ENCODE measurements around the gene DCLK2. TPM values are rescaled to one million over a fixed set of nuclear protein-coding genes. Genes with fewer than 3 reads are reported as not detected.

Gene DCLK2
- 1 to 10 TPM in 2 of 6 experiments, under 1 TPM in 4; 0.35 to 1.8 (median 0.68) TPM for total RNA-seq
- long read RNA-seq = 0 reads

DNA sequence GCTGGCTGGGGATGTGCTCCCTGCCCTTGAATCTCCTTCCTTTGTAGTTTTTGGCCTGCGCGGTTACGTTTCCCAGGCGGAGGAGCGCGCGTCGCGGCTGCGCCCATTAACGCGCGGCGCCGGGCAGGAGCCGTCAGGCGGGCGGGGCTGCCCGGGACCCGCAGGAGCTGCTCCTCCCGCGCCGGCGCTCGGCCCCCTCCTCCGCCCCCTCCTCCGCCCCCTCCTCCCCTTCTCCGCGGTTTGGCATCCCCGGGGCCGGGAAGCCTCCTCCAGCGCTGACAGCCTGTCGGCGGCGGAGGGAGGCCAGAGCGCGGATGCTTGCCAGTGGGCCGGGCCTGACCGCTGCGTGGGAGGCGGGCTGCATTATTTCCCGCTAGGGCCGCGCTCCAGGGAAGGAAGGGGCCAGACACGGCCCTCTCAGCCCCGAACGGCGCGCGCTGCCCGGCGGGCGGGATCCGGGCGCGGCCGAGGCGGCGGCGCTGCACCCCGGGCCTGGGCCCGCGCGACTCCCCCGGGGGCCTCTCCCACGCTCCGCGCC is at the start of gene DCLK2:
TSS of gene DCLK2 (plus strand) at position 405 of the 538 bp plus-strand sequence. CDS start 583 bp downstream, outside the sequence.
- H3K9me3 ChIP-seq = no peaks in the 10 kb centered on the region
- no CpG with 5 or more reads among the region's 68 CpGs for WGBS (ENCODE audit: insufficient coverage, low coverage, low lambda C conversion rate, missing lambda C conversion rate)
- ATAC-seq = peak; percentile 76 to 88 (median 80)
- H3K4me1 ChIP-seq = no peaks in the 10 kb centered on the region
- intact Hi-C loops (cut with DNase I) = no loop called here
- DNase-seq = peak; percentile 59 to 73 (median 69)
- peak within 1 kb of the TSS in 2 of 3 donors; percentile 30 to 62 for H3K27ac ChIP-seq
- peak within 1 kb of the TSS; percentile 45 to 57 (median 55) for H3K4me3 ChIP-seq
- TF ChIP-seq, protein P1, sequence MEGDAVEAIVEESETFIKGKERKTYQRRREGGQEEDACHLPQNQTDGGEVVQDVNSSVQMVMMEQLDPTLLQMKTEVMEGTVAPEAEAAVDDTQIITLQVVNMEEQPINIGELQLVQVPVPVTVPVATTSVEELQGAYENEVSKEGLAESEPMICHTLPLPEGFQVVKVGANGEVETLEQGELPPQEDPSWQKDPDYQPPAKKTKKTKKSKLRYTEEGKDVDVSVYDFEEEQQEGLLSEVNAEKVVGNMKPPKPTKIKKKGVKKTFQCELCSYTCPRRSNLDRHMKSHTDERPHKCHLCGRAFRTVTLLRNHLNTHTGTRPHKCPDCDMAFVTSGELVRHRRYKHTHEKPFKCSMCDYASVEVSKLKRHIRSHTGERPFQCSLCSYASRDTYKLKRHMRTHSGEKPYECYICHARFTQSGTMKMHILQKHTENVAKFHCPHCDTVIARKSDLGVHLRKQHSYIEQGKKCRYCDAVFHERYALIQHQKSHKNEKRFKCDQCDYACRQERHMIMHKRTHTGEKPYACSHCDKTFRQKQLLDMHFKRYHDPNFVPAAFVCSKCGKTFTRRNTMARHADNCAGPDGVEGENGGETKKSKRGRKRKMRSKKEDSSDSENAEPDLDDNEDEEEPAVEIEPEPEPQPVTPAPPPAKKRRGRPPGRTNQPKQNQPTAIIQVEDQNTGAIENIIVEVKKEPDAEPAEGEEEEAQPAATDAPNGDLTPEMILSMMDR (IDR thresholded peaks at IDR 0.05) = no peak
- no peak for TF ChIP-seq POLR2A (IDR thresholded peaks at IDR 0.05)
- H3K27me3 ChIP-seq = peaks cover 0 to 6% of the 10 kb centered on the region in 2 donors
- no peaks in the 10 kb centered on the region for H3K36me3 ChIP-seq

DNA sequence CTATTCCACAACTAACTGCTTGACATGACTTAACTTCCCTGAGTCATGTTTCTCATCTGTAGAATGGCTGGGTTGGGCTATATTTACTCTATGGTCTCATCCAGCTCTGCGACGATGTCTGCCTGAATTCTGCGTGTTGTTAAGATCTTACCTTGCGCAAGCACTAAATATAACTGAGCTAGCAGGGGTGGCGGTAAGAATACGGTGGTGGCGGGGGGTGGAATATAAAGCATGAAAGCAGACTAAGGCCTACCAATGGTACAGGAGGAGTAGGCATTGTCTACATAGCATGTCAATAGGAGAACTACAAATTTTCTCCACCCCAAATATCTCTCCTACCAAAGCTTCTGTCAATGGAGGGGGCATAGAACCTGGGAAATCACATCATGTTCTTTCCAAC is 45.7 kb upstream of the DCLK2 start:
- ATAC-seq (no peak), DNase-seq (no peak)
- no peak overlapping the region for H3K4me3 ChIP-seq
- H3K9me3 ChIP-seq = no peaks in the 10 kb centered on the region
- no peak overlapping the region for H3K27ac ChIP-seq
- H3K27me3 ChIP-seq = no peaks in the 10 kb centered on the region
- intact Hi-C loops (cut with DNase I) = no loop called here
- H3K4me1 ChIP-seq = no peaks in the 10 kb centered on the region
- no peak for TF ChIP-seq POLR2A (IDR thresholded peaks at IDR 0.05)
- TF ChIP-seq, protein P1 (IDR thresholded peaks at IDR 0.05) = no peak
- 78% methylated on average over 7 of the region's 7 CpGs for WGBS (ENCODE audit: insufficient coverage, low coverage, low lambda C conversion rate, missing lambda C conversion rate)
- H3K36me3 ChIP-seq = no peaks in the 10 kb centered on the region

DNA sequence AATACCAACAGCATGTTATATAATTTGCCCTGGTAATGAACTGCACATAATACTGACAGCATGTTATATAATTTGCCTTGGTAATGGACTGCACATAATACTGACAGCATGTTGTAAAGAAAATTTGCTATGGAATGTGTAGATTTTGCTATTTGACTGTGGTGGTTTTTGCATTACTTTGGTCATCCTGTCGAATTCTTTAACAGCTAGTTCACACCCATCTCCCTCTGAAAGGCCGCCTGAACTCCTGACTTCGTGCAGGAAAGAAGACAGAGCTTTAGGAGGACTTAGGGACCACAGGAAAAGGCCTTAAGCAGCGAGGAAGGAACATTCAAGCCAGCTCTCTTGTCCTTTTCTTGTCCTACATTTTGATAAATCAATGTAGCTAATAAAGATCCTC is 45.2 kb upstream of the DCLK2 start:
- 37% methylated on average over 4 of the region's 4 CpGs for WGBS (ENCODE audit: insufficient coverage, low coverage, low lambda C conversion rate, missing lambda C conversion rate)
- H3K36me3 ChIP-seq = no peaks in the 10 kb centered on the region
- H3K4me1 ChIP-seq = no peaks in the 10 kb centered on the region
- ATAC-seq (no peak), DNase-seq (no peak)
- intact Hi-C loops (cut with DNase I) = no loop called here
- TF ChIP-seq, protein P1 (IDR thresholded peaks at IDR 0.05) = no peak
- no peak for TF ChIP-seq POLR2A (IDR thresholded peaks at IDR 0.05)
- H3K27ac ChIP-seq = no peak overlapping the region
- no peaks in the 10 kb centered on the region for H3K27me3 ChIP-seq
- no peaks in the 10 kb centered on the region for H3K9me3 ChIP-seq
- no peak overlapping the region for H3K4me3 ChIP-seq

DNA sequence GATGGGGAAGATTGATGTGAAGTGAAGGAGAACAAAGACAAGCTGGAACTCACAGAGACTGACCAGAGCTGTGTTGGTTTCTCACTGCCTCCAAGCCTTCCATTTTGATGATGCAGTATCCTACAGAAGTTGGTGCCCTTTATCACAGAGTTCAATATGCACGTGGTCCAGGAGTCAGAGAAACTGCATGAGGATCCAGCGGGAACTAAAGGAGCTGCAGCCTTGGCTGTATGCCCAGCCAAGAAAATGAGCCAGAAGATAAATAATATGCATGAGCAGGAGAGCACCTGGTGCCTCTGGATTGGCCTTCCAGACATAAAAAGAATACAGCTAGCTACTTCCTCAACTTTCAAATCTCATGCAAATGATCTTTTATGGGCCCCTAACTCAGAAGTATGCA is 44.3 kb upstream of the DCLK2 start:
- no peaks in the 10 kb centered on the region for H3K4me1 ChIP-seq
- 12% methylated on average over 2 of the region's 2 CpGs for WGBS (ENCODE audit: insufficient coverage, low coverage, low lambda C conversion rate, missing lambda C conversion rate)
- no peak overlapping the region for H3K27ac ChIP-seq
- H3K9me3 ChIP-seq = no peaks in the 10 kb centered on the region
- H3K27me3 ChIP-seq = no peaks in the 10 kb centered on the region
- intact Hi-C loops (cut with DNase I) = no loop called here
- no peaks in the 10 kb centered on the region for H3K36me3 ChIP-seq
- ATAC-seq (no peak), DNase-seq (no peak)
- H3K4me3 ChIP-seq = no peak overlapping the region
- TF ChIP-seq, protein P1 (IDR thresholded peaks at IDR 0.05) = no peak
- no peak for TF ChIP-seq POLR2A (IDR thresholded peaks at IDR 0.05)

Data from right lobe of liver (tissue), 6 donors.